Vagina (tissue), 2 donors: ENCODE data around the gene SLC35A3.

ENCODE experiments used
- CTCF ChIP-seq, 3 experiments: fragments of 450-650 bp in 2 of 3; fragments of 200-600 bp in 1 of 3; sonication (generic) in 1 of 3; IDR thresholded peaks; one replicate each; pipeline ENCODE4 v1.5.1; 2017 to 2019; ENCODE audit warnings: antibody characterized with exemption in 3 of 3, mild to moderate bottlenecking in 2 of 3, moderate library complexity in 2 of 3
- POLR2AphosphoS5 ChIP-seq, 2 donors: sonication (generic); formaldehyde crosslinking; IDR thresholded peaks; one replicate each; pipeline ENCODE4 v1.9.0; 2017; ENCODE audit warnings: antibody characterized with exemption in 2 of 2, mild to moderate bottlenecking in 2 of 2, low read depth in 1 of 2; ENCODE audit not compliant: insufficient read depth in 1 of 2

GRCh38 chr1:99952522-99952921 lies 17.3 kb upstream of the SLC35A3 start:
- TF ChIP-seq CTCF (IDR thresholded peaks at IDR 0.05) = no peak
- no peak for TF ChIP-seq POLR2AphosphoS5 (IDR thresholded peaks at IDR 0.05; ENCODE audit: insufficient read depth in 1 of 2, low read depth in 1 of 2)
